Measurements from ENCODE around the gene FGF18. TPM values are rescaled to one million over a fixed set of nuclear protein-coding genes. Genes with fewer than 3 reads are reported as not detected.

The FGF18 gene
- total and polyA plus RNA-seq, 2 of the 4 experiments (the other 2 are of a cell fraction) = 0.15 TPM; not detected in 1

GRCh38 chr5:171421331-171422262, 2.1 kb downstream of the FGF18 start:
- Histone ChIP-seq H2BK15ac (ENCODE audit: low read depth, low read length) (no peak overlapping the region), H2BK20ac (ENCODE audit: low read depth, low read length) (no peak overlapping the region; the same call in 1 of the 2 replicates), H3K4me3 (ENCODE audit: insufficient read depth, low read depth, low read length) (no peak overlapping the region), H3K23ac (ENCODE audit: low read depth, low read length) (no peak overlapping the region), H2AK5ac (ENCODE audit: low read depth, low read length) (no peak overlapping the region), H3K56ac (ENCODE audit: extremely low read depth, insufficient read depth, low read length) (no peak overlapping the region), H3K9me3 (ENCODE audit: control insufficient read depth, insufficient read depth, low read length) (no peaks in the 10 kb centered on the region), H3K27ac (ENCODE audit: insufficient read depth, low read length) (no peak overlapping the region), H2BK120ac (ENCODE audit: low read depth, low read length) (no peak overlapping the region), H2AK9ac (replicated peaks; ENCODE audit: low read depth, low read length, poor library complexity) (peak overlapping the region; percentile 67), H3K9ac (ENCODE audit: low read depth, low read length) (no peak overlapping the region), H2BK5ac (ENCODE audit: low read depth, low read length, poor library complexity, severe bottlenecking) (no peak overlapping the region), H2AFZ (replicated peaks; ENCODE audit: low read length, poor library complexity) (peak overlapping the region; percentile 14), H3K9me1 (ENCODE audit: insufficient read depth, low read length) (no peaks in the 10 kb centered on the region), H4K5ac (ENCODE audit: low read depth, low read length) (no peak overlapping the region), H4K8ac (ENCODE audit: low read depth in 2 of 2, low read length in 2 of 2) (no peak overlapping the region), H3K4ac (ENCODE audit: low read depth, low read length) (no peak overlapping the region), H3K4me2 (ENCODE audit: low read depth, low read length) (no peak overlapping the region), H3K14ac (replicated peaks; ENCODE audit: low read depth, low read length) (no peak overlapping the region), H4K91ac (ENCODE audit: insufficient read depth, low read depth, low read length) (no peak overlapping the region), H3K79me1 (ENCODE audit: low read depth in 1 of 2, low read length in 2 of 2) (no peaks in the 10 kb centered on the region; a peak in 1 of 4 replicates), H3K4me1 (ENCODE audit: control insufficient read depth, insufficient read depth, low read length) (peaks cover 2% of the 10 kb centered on the region; the same call in 1 of the 2 replicates), H3K18ac (ENCODE audit: low read depth, low read length) (no peak overlapping the region), H4K20me1 (ENCODE audit: insufficient read depth, low read length) (peaks cover 32% of the 10 kb centered on the region), H3K27me3 (ENCODE audit: control insufficient read depth, insufficient read depth, low read length) (no peaks in the 10 kb centered on the region; the same call in 1 of the 2 replicates), H3K36me3 (ENCODE audit: control insufficient read depth, insufficient read depth, low read length) (no peaks in the 10 kb centered on the region)
- dilution Hi-C loops (cut with HindIII; ENCODE audit: low sequenced_read_pairs, unreplicated experiment) (no loop called here), intact Hi-C loops (cut with micrococcal nuclease) (loop anchor here (5.0 kb wide), 1 partner anchor 101 kb away; no protein-coding TSS in a partner anchor), in situ Hi-C loops (cut with MboI; ENCODE audit: low sequenced_read_pairs) (loop anchor here (25.0 kb wide), 2 partner anchors 766 to 866 kb away; partner anchors contain the start of genes EFCAB9, STK10 and UBTD2)
- BruUV-seq (replicated peaks) = no TSS peak
- ATAC-seq (ENCODE audit: low read depth) (no peak), DNase-seq (no peak)
- no peak for TF ChIP-seq MXI1 (IDR thresholded peaks at IDR 0.05; ENCODE audit: borderline replicate concordance, low read depth, low read length)
- TF ChIP-seq, protein P1, sequence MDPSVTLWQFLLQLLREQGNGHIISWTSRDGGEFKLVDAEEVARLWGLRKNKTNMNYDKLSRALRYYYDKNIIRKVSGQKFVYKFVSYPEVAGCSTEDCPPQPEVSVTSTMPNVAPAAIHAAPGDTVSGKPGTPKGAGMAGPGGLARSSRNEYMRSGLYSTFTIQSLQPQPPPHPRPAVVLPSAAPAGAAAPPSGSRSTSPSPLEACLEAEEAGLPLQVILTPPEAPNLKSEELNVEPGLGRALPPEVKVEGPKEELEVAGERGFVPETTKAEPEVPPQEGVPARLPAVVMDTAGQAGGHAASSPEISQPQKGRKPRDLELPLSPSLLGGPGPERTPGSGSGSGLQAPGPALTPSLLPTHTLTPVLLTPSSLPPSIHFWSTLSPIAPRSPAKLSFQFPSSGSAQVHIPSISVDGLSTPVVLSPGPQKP (IDR thresholded peaks at IDR 0.05; ENCODE audit: borderline replicate concordance, low read depth, low read length) = no peak
- no peak for TF ChIP-seq FOS (IDR thresholded peaks at IDR 0.05; ENCODE audit: low read depth, low read length)
- no peak for TF ChIP-seq NFE2L2 (IDR thresholded peaks at IDR 0.05; ENCODE audit: low read depth, low read length)
- TF ChIP-seq RCOR1 (IDR thresholded peaks at IDR 0.05; ENCODE audit: insufficient replicate concordance, low read length) = no peak
- no peak for TF ChIP-seq SMC3 (IDR thresholded peaks at IDR 0.05; ENCODE audit: low read depth, low read length)
- no peak for TF ChIP-seq CHD1 (IDR thresholded peaks at IDR 0.05; ENCODE audit: low read depth, low read length)
- no peak for TF ChIP-seq POLR2A (IDR thresholded peaks at IDR 0.05; ENCODE audit: low read depth, low read length)
- TF ChIP-seq RFX5 (IDR thresholded peaks at IDR 0.05; ENCODE audit: low read depth, low read length) = no peak
- TF ChIP-seq MAFK (IDR thresholded peaks at IDR 0.05; ENCODE audit: low read depth, low read length) = no peak
- no peak for TF ChIP-seq RAD21 (IDR thresholded peaks at IDR 0.05; ENCODE audit: low read length)
- no peak for TF ChIP-seq BHLHE40 (IDR thresholded peaks at IDR 0.05; ENCODE audit: low read depth, low read length)
- TF ChIP-seq, protein P2, sequence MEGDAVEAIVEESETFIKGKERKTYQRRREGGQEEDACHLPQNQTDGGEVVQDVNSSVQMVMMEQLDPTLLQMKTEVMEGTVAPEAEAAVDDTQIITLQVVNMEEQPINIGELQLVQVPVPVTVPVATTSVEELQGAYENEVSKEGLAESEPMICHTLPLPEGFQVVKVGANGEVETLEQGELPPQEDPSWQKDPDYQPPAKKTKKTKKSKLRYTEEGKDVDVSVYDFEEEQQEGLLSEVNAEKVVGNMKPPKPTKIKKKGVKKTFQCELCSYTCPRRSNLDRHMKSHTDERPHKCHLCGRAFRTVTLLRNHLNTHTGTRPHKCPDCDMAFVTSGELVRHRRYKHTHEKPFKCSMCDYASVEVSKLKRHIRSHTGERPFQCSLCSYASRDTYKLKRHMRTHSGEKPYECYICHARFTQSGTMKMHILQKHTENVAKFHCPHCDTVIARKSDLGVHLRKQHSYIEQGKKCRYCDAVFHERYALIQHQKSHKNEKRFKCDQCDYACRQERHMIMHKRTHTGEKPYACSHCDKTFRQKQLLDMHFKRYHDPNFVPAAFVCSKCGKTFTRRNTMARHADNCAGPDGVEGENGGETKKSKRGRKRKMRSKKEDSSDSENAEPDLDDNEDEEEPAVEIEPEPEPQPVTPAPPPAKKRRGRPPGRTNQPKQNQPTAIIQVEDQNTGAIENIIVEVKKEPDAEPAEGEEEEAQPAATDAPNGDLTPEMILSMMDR (conservative IDR thresholded peaks at IDR 0.05; ENCODE audit: low read depth, low read length) = no peak
- CTCF ChIA-PET = no interaction called here
- POLR2A ChIA-PET (ENCODE audit: unreplicated experiment) = no interaction called here
- 69% methylated on average over 8 of the region's 16 CpGs; no CpG with 5 or more reads in 1 of the 2 experiments for WGBS, 2 experiments (ENCODE audit: extremely low coverage in 2 of 2, insufficient read length in 1 of 2)
